H1 (cell line): ENCODE measurements around the gene TFCP2L1. TPM values are rescaled to one million over a fixed set of nuclear protein-coding genes. Genes with fewer than 3 reads are reported as not detected.

Source experiments
- CTCF ChIA-PET: fragments of 300-600 bp; sonication (Branson Sonifier 250); formaldehyde crosslinking; loops from one replicate; lab custom pipeline; 2021; ENCODE audit not compliant: partially characterized antibody; lab: Charles Lee
- POLR2A ChIA-PET: fragments of 300-600 bp; sonication (Branson Sonifier 250); formaldehyde crosslinking; loops from one replicate; lab custom pipeline; 2021; ENCODE audit warnings: inconsistent platforms; ENCODE audit not compliant: partially characterized antibody; lab: Charles Lee
- DNase-seq, 2 experiments: peaks; one replicate each; pipeline versions ENCODE4 v3.0.0 to v3.0.0-alpha.2; 2010 to 2022; ENCODE audit warnings: low spot score in 2 of 2, low read depth in 1 of 2, mixed read lengths in 1 of 2
- FAIRE-seq: peaks from 2 replicates; lab custom pipeline; 2011; peaks lifted over from hg19 to GRCh38; lab: Jason Lieb, UNC
- H2AFZ ChIP-seq: 2 replicates; pipeline ENCODE4 v1.8.1; 2012; ENCODE audit warnings: low read length, inconsistent platforms
- H2AK5ac ChIP-seq: 2 replicates; pipeline ENCODE4 v1.6.1; 2013; ENCODE audit warnings: low read depth, low read length
- H2BK120ac ChIP-seq: replicated peaks from 2 replicates; pipeline ENCODE3; 2013; ENCODE audit warnings: low read depth, low read length, inconsistent platforms
- H2BK12ac ChIP-seq: 2 replicates; pipeline ENCODE4 v1.6.1; 2013; ENCODE audit warnings: low read depth, low read length
- H2BK15ac ChIP-seq: 2 replicates; pipeline ENCODE4 v1.6.1; 2013; ENCODE audit warnings: low read length
- H2BK20ac ChIP-seq: 2 replicates; pipeline ENCODE4 v1.6.1; 2013; ENCODE audit warnings: low read length
- H2BK5ac ChIP-seq: 2 replicates; pipeline ENCODE4 v1.6.1; 2013; ENCODE audit warnings: low read depth, low read length
- H3K14ac ChIP-seq: 2 replicates; pipeline ENCODE4 v1.6.1; 2013; ENCODE audit warnings: inconsistent platforms; ENCODE audit not compliant: insufficient read length
- H3K18ac ChIP-seq: 2 replicates; pipeline ENCODE4 v1.6.1; 2013; ENCODE audit warnings: low read length; ENCODE audit errors: extremely low read depth
- H3K23ac ChIP-seq: 2 replicates; pipeline ENCODE4 v1.6.1; 2013; ENCODE audit warnings: inconsistent platforms; ENCODE audit not compliant: insufficient read length
- H3K23me2 ChIP-seq: 2 replicates; pipeline ENCODE4 v1.6.1; 2013; ENCODE audit warnings: low read depth, low read length
- H3K27ac ChIP-seq: 2 replicates; pipeline ENCODE4 v1.6.1; 2011; ENCODE audit warnings: low read depth, low read length, inconsistent platforms
- H3K27me3 ChIP-seq, 4 experiments: replicated peaks in 1 of 4; 1 replicate in 1 of 4; 2 replicates in 3 of 4; pipeline versions ENCODE4 v1.6.1 to v1.8.1; 2011 to 2013; ENCODE audit warnings: low read length in 3 of 4, mild to moderate bottlenecking in 3 of 4, inconsistent platforms in 2 of 4, mixed read lengths in 2 of 4, moderate library complexity in 1 of 4; ENCODE audit not compliant: control insufficient read depth in 3 of 4, insufficient read depth in 3 of 4; ENCODE audit errors: extremely low read depth in 1 of 4
- H3K36me3 ChIP-seq, 4 experiments: 2 replicates each; pipeline versions ENCODE4 v1.6.1 to v1.8.1; 2011 to 2013; ENCODE audit warnings: mild to moderate bottlenecking in 4 of 4, low read length in 3 of 4, moderate library complexity in 2 of 4, control low read depth in 1 of 4, inconsistent platforms in 1 of 4; ENCODE audit not compliant: insufficient read depth in 4 of 4, control insufficient read depth in 2 of 4
- H3K4ac ChIP-seq: replicated peaks from 2 replicates; pipeline ENCODE3; 2013; ENCODE audit warnings: low read length, low read depth, mixed read lengths, inconsistent platforms; ENCODE audit not compliant: insufficient read length
- H3K4me1 ChIP-seq, 4 experiments: replicated peaks in 1 of 4; 1 replicate in 1 of 4; 2 replicates in 3 of 4; pipeline versions ENCODE4 v1.6.1 to v1.8.1; 2011 to 2013; ENCODE audit warnings: low read length in 3 of 4, inconsistent platforms in 2 of 4, mixed read lengths in 1 of 4; ENCODE audit not compliant: insufficient read depth in 4 of 4, control insufficient read depth in 3 of 4
- H3K4me2 ChIP-seq, 2 experiments: 2 replicates each; pipeline versions ENCODE4 v1.6.1 to v1.8.1; 2011 to 2013; ENCODE audit warnings: low read depth in 2 of 2, low read length in 2 of 2, control low read depth in 1 of 2, inconsistent platforms in 1 of 2, mild to moderate bottlenecking in 1 of 2; ENCODE audit not compliant: insufficient read depth in 1 of 2
- H3K4me3 ChIP-seq, 4 experiments: fragments of 200-600, 300-600 bp in 1 of 4; sonication (generic), shearing (Covaris generic), sonication (Bioruptor Twin) in 1 of 4; 2 replicates each; pipeline versions ENCODE4 v1.5.1 to v1.8.1; 2011 to 2016; ENCODE audit warnings: low read length in 4 of 4, low read depth in 3 of 4, control low read depth in 2 of 4, inconsistent platforms in 2 of 4, mild to moderate bottlenecking in 2 of 4, mixed read lengths in 1 of 4, moderate library complexity in 1 of 4; ENCODE audit not compliant: insufficient read depth in 2 of 4; ENCODE audit errors: extremely low read depth in 1 of 4
- H3K56ac ChIP-seq: replicated peaks from 2 replicates; pipeline ENCODE3; 2013; ENCODE audit warnings: low read depth, mild to moderate bottlenecking, mixed read lengths, low read length, inconsistent platforms; ENCODE audit not compliant: insufficient read length
- H3K79me1 ChIP-seq: 2 replicates; pipeline ENCODE4 v1.6.1; 2013; ENCODE audit warnings: low read depth, low read length, control low read depth
- H3K79me2 ChIP-seq, 2 experiments: 2 replicates each; pipeline versions ENCODE4 v1.6.1 to v1.8.1; 2012 to 2013; ENCODE audit warnings: low read length in 2 of 2, mild to moderate bottlenecking in 2 of 2, inconsistent platforms in 1 of 2; ENCODE audit not compliant: insufficient read depth in 2 of 2, control insufficient read depth in 1 of 2
- H3K9ac ChIP-seq, 4 experiments: replicated peaks in 1 of 4; 1 replicate in 1 of 4; 2 replicates in 3 of 4; pipeline versions ENCODE4 v1.6.1 to v1.8.1; 2011 to 2013; ENCODE audit warnings: low read depth in 3 of 4, low read length in 3 of 4, control low read depth in 2 of 4, mild to moderate bottlenecking in 2 of 4, moderate library complexity in 2 of 4, inconsistent platforms in 1 of 4; ENCODE audit errors: extremely low read depth in 1 of 4
- H3K9me3 ChIP-seq, 2 experiments: 2 replicates each; pipeline versions ENCODE4 v1.6.1 to v1.8.1; 2012 to 2013; ENCODE audit warnings: mild to moderate bottlenecking in 2 of 2, moderate library complexity in 2 of 2, control low read depth in 1 of 2, inconsistent platforms in 1 of 2, low read depth in 1 of 2, low read length in 1 of 2, mixed read lengths in 1 of 2; ENCODE audit not compliant: insufficient read depth in 2 of 2
- H4K20me1 ChIP-seq, 2 experiments: replicated peaks in 1 of 2; 2 replicates each; pipeline versions ENCODE3 to v1.8.1; 2011 to 2013; ENCODE audit warnings: inconsistent platforms in 2 of 2, low read length in 2 of 2, mild to moderate bottlenecking in 1 of 2; ENCODE audit not compliant: insufficient read depth in 2 of 2, control insufficient read depth in 1 of 2
- H4K5ac ChIP-seq: 2 replicates; pipeline ENCODE4 v1.6.1; 2013; ENCODE audit warnings: low read length, low read depth, mixed read lengths, inconsistent platforms; ENCODE audit not compliant: insufficient read length
- H4K8ac ChIP-seq: 2 replicates; pipeline ENCODE4 v1.8.0; 2013; ENCODE audit warnings: mild to moderate bottlenecking, moderate library complexity, low read length, inconsistent platforms; ENCODE audit not compliant: insufficient read depth; ENCODE audit errors: extremely low read depth
- H4K91ac ChIP-seq: replicated peaks from 2 replicates; pipeline ENCODE3; 2013; ENCODE audit warnings: low read length, mixed read lengths, inconsistent platforms; ENCODE audit not compliant: insufficient read length
- CTCF ChIP-seq, 3 experiments: IDR thresholded peaks; 1 replicate in 2 of 3; 2 replicates in 1 of 3; pipeline versions ENCODE4 v1.5.1 to v1.6.1; 2011; ENCODE audit warnings: low read length in 3 of 3, mild to moderate bottlenecking in 3 of 3, inconsistent platforms in 2 of 3, low read depth in 1 of 3, moderate library complexity in 1 of 3; ENCODE audit not compliant: insufficient read depth in 1 of 3; ENCODE audit errors: control extremely low read depth in 1 of 3
- GTF2F1 ChIP-seq: IDR thresholded peaks from 2 replicates; pipeline ENCODE4 v1.6.1; 2012; ENCODE audit warnings: low read depth, low read length, improper control_type of control experiment, borderline replicate concordance
- KDM4A ChIP-seq: IDR thresholded peaks from one replicate; pipeline ENCODE4 v1.7.1; 2012; ENCODE audit warnings: low read depth, mild to moderate bottlenecking, moderate library complexity, low read length, inconsistent platforms; ENCODE audit not compliant: severe bottlenecking
- PHF8 ChIP-seq: fragments of 200-600 bp; sonication (generic); conservative IDR thresholded peaks from 2 replicates; pipeline ENCODE4 v1.7.1; 2012; ENCODE audit warnings: low read depth, mild to moderate bottlenecking, inconsistent platforms, low read length, moderate library complexity
- RAD21 ChIP-seq, 2 experiments: IDR thresholded peaks in 1 of 2; conservative IDR thresholded peaks in 1 of 2; 2 replicates each; pipeline ENCODE4 v1.6.1; 2011; ENCODE audit warnings: low read depth in 2 of 2, low read length in 2 of 2, improper control_type of control experiment in 1 of 2, inconsistent platforms in 1 of 2, mild to moderate bottlenecking in 1 of 2, moderate library complexity in 1 of 2
- RFX5 ChIP-seq: IDR thresholded peaks from 2 replicates; pipeline ENCODE4 v1.6.1; 2011; ENCODE audit warnings: low read depth, low read length, improper control_type of control experiment, borderline replicate concordance
- SIX5 ChIP-seq: IDR thresholded peaks from 2 replicates; pipeline ENCODE4 v1.6.1; 2011; ENCODE audit warnings: mild to moderate bottlenecking, low read depth, low read length
- SP1 ChIP-seq: IDR thresholded peaks from 2 replicates; pipeline ENCODE4 v1.6.1; 2011; ENCODE audit warnings: low read depth, low read length
- WGBS, 2 experiments: shearing (Covaris generic) in 1 of 2; methylation state at CpG; one replicate each; pipeline versions ENCODE4 v1.1.6 to v1.1.7; 2013 to 2015; ENCODE audit warnings: low lambda C conversion rate in 2 of 2, mixed read lengths in 2 of 2, inconsistent platforms in 1 of 2, low coverage in 1 of 2, missing lambda C conversion rate in 1 of 2; ENCODE audit not compliant: insufficient replicate concordance in 2 of 2, insufficient coverage in 1 of 2, insufficient read length in 1 of 2; ENCODE audit errors: extremely low coverage in 1 of 2, missing lambda C conversion rate in 1 of 2; 5-methylcytosine and 5-hydroxymethylcytosine counted together
- polyA plus RNA-seq, 7 experiments: library from polyadenylated mRNA; depleted of rRNA in 3 of 7; stranded (reverse) in 5 of 7; unstranded in 2 of 7; fragments of >200 nt in 5 of 7; fragments of 200-250 nt in 2 of 7; gene quantifications; 1 replicate in 5 of 7; 2 replicates in 1 of 7; 4 replicates in 1 of 7; pipeline versions ENCODE4 v1.2.1 to v1.2.3, GENCODE V29; 2011 to 2013; ENCODE audit warnings: missing spikeins in 2 of 7, mixed read lengths in 2 of 7
- total RNA-seq: library from RNA; stranded (reverse); fragmentation: NEBNext Ultra II Directional; extraction: Animal tissue kit (Norgen Biotek cat#: 25700); gene quantifications from 2 replicates; pipeline ENCODE4 v1.2.1, GENCODE V29; 2021

TFCP2L1 gene
- total and polyA plus RNA-seq, 2 of the 8 experiments (the other 6 are each of a cell fraction or from before 2014, with no cell fraction given), result 1.5 to 3.8 TPM

DNA sequence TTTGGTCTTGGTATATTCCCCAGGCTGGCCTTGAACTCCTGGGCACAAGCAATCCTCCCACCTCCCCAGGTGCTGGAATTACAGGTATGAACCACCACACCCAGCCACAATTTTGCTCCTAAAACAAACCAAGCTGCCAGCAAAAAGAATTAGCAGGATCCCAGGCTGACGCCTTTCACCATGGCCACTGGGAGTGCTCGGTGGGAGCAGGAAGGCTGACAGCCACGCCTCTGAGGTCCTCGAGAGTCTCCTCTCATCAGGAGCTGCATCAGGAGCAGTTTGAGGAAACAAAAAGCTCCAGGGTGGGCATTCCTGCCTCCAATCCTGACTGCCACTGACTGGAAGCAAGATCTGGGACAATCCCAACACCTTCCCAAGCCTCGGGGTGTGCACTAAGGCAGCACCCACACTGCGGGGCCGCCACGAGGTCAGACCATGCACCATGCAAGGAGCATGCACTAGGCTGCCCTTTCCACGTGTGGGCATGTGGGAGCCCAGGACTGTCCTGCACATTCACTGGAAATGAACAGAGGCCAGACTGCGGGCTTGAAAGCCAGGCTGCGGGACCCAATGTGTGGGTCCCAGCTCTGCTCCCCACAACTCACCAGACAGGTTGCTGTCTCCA is 51.4 kb downstream of the TFCP2L1 start:
- Histone ChIP-seq H3K56ac (no peak overlapping the region), H3K36me3 (no peaks in the 10 kb centered on the region; a peak in 1 of 8 replicates), H3K14ac (no peak overlapping the region), H3K9ac (no peak overlapping the region), H3K4me2 (no peak overlapping the region), H3K4me1 (no peaks in the 10 kb centered on the region; a peak in 1 of 7 replicates), H2AFZ (no peak overlapping the region), H4K5ac (no peak overlapping the region), H3K4me3 (no peak overlapping the region), H3K27ac (no peak overlapping the region), H3K23me2 (no peaks in the 10 kb centered on the region), H3K18ac (no peak overlapping the region), H2BK120ac (no peak overlapping the region), H4K8ac (no peak overlapping the region), H2BK12ac (no peak overlapping the region), H2BK20ac (no peak overlapping the region), H2BK15ac (no peak overlapping the region), H2BK5ac (no peak overlapping the region), H4K20me1 (no peaks in the 10 kb centered on the region), H4K91ac (no peak overlapping the region), H3K79me1 (no peaks in the 10 kb centered on the region), H3K23ac (no peak overlapping the region), H3K9me3 (no peaks in the 10 kb centered on the region)
- DNase-seq, result no peak
- WGBS, 2 experiments, result 88% methylated on average over 11 of the region's 11 CpGs; no CpG with 5 or more reads in 1 of the 2 experiments
- CTCF ChIA-PET, result interaction anchor here (1.8 kb wide), 1 partner anchor 14 kb away, joined by 4 read pairs; no protein-coding TSS in a partner anchor
- POLR2A ChIA-PET, result no interaction called here
- no peak for FAIRE-seq
- TF ChIP-seq SIX5 (no peak), CTCF (IDR thresholded peaks at IDR 0.05; ENCODE audit: control extremely low read depth in 1 of 3, insufficient read depth in 1 of 3, low read depth in 1 of 3, low read length in 3 of 3) (peak in 1 of 3 experiments; percentile 1; a peak in 1 of 4 replicates), PHF8 (no peak), GTF2F1 (no peak), KDM4A (no peak), SP1 (no peak), RFX5 (no peak), RAD21 (IDR thresholded peaks at IDR 0.05 in 1 of 2, conservative IDR thresholded peaks at IDR 0.05 in 1 of 2; ENCODE audit: low read depth in 2 of 2, low read length in 2 of 2) (0 out of 4 replicates have a peak, but pooled peaks of 1 of the 2 experiments have one; percentile 4)
- TF ChIP-seq, all 59 proteins: peak for 2
- no peak overlapping the region for H3K4ac ChIP-seq
- no peaks in the 10 kb centered on the region for H3K27me3 ChIP-seq
- H2AK5ac ChIP-seq, result no peak overlapping the region
- H3K79me2 ChIP-seq, result no peaks in the 10 kb centered on the region
